Measurements from ENCODE around the gene CMTR1.
"Not testable (repeated sequence)": the region's sequence is repeated elsewhere in the genome, so short reads cannot be mapped to it uniquely, and the experiment has no call there.

The CMTR1 gene

GRCh38 chr6:37499433-37500293 is 66.6 kb downstream of the CMTR1 start, which contains the start of gene CCDC167:
TSS of gene CCDC167 (minus strand) at chr6:37499893. CDS start at chr6:37499863, 30 bp downstream.
- peak within 1 kb of the TSS; percentile 82 for H3K4me3 ChIP-seq (ENCODE audit: low read depth, low read length)
- peak; percentile 97 for DNase-seq (ENCODE audit: low read depth)
- TF ChIP-seq CTCF (conservative IDR thresholded peaks at IDR 0.05; ENCODE audit: low read depth, low read length): no peak

DNA sequence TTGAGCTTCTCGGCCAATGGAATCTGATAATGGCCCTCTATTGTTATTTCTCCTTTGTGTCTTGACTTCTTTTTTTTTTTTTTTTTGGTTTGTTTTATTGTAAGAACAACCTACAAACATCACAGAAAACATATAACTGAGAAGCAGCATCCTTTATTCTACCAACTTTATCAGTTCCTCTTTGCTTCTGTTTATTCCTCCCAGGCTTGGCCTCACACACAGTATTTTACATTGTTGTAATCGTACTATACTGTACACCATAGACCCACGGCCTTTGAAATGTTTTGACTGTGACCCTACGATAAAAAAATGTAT is 67.2 kb downstream of the CMTR1 start:
- no peak for TF ChIP-seq CTCF (conservative IDR thresholded peaks at IDR 0.05; ENCODE audit: low read depth, low read length)
- no peak overlapping the region for H3K4me3 ChIP-seq (ENCODE audit: low read depth, low read length)

DNA sequence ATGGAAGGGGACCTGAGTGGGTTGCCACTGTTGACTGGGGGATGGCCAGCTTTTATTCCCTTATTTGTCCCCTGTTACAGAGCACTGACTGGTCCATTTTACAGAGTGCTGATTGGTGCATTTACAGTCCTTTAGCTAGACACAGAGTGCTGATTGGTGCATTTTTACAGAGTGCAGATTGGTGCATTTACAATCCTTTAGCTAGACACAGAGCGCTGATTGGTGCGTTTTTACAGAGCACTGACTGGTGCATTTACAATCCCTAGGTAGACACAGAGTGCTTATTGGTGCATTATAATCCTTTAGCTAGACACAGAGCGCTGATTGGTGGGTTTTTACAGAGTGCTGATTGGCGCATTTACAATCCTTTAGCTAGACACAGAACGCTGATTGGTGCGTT is 67.9 kb downstream of the CMTR1 start:
- not testable (repeated sequence) for DNase-seq (ENCODE audit: low read depth); H3K4me3 ChIP-seq (ENCODE audit: low read depth, low read length)

More for the DNA sequence above, 67.2 kb downstream of the CMTR1 start:
- DNase-seq (ENCODE audit: low read depth): no peak

DNA sequence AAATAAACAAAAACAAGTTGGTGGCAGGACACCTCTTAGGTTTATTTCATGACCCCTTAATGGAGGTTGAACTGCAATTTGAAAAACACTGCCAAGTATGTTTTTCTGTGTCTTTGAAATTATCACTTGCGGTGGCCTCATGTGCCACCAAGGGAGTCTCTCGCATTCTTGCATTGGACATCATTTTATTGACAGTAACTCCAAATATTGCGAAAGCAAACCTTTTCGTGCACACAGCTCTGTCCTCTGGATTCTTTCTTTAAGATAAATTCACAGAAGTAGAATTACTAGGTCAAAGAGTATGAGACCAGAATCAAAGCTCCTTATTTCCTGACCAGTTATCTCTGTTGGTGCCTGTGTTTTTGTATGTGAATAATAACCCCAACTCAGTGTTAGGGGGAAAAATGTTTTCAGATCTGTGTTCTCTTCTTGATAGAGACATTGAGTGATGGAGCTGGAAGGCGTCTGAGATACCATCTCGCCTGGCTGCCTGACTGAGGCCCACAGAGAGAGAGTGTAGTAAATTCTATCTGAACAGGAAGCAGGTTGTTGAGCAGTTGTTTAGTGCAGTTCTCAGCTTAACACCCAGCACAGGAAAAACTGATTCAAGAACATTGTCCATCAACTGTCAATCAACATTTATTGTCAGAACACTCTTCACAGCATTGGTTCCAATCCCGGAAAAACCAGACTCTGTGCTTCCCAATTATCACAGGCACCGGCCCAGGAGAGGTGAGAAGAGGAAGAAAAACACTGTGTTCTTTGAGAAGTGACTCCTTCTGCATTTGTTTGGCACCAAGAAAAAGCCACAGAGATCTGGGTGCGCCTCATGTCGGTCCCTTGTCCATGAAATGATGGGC is 68.8 kb downstream of the CMTR1 start:
- no peak for TF ChIP-seq CTCF (conservative IDR thresholded peaks at IDR 0.05; ENCODE audit: low read depth, low read length)
- no peak for DNase-seq (ENCODE audit: low read depth)
- no peak overlapping the region for H3K4me3 ChIP-seq (ENCODE audit: low read depth, low read length)

- H3K4me3 ChIP-seq (ENCODE audit: low read depth, low read length): no peak overlapping the region
- no peak for DNase-seq (ENCODE audit: low read depth)
- TF ChIP-seq CTCF (conservative IDR thresholded peaks at IDR 0.05; ENCODE audit: low read depth, low read length): no peak
These were observed 69.8 kb downstream of the CMTR1 start for GRCh38 chr6:37502703-37503291.

GRCh38 chr6:37503309-37503965 is 70.4 kb downstream of the CMTR1 start:
- TF ChIP-seq CTCF (conservative IDR thresholded peaks at IDR 0.05; ENCODE audit: low read depth, low read length): no peak
- no peak overlapping the region for H3K4me3 ChIP-seq (ENCODE audit: low read depth, low read length)
- no peak for DNase-seq (ENCODE audit: low read depth)

GRCh38 chr6:37504024-37504423 is 71.0 kb downstream of the CMTR1 start:
- TF ChIP-seq CTCF (conservative IDR thresholded peaks at IDR 0.05; ENCODE audit: low read depth, low read length): no peak
- DNase-seq (ENCODE audit: low read depth): no peak
- no peak overlapping the region for H3K4me3 ChIP-seq (ENCODE audit: low read depth, low read length)
